ENCODE results near the gene UBR1. TPM values are rescaled to one million over a fixed set of nuclear protein-coding genes. Genes with fewer than 3 reads are reported as not detected.

UBR1 gene
- total and polyA plus RNA-seq, 8 donors = 24.3 to 31.5 (median 28.5) TPM

- DNase-seq (peak in 3 of 4 donors; percentile 50 to 65 (median 56)), ATAC-seq (peak; percentile 38)
- no peak for TF ChIP-seq CTCF (IDR thresholded peaks at IDR 0.05)
- H3K4me3 ChIP-seq = peak overlapping the region; percentile 91 to 97
- H3K27ac ChIP-seq = peak overlapping the region; percentile 83 to 87
- H3K9me3 ChIP-seq = no peaks in the 10 kb centered on the region
- intact Hi-C loops (cut with DNase I) = loop anchor here in 1 of 2 donors (10.0 kb wide), 1 partner anchor 215 kb away; no protein-coding TSS in a partner anchor
- H3K4me1 ChIP-seq = peaks cover 8 to 27% of the 10 kb centered on the region in 2 donors
- H3K27me3 ChIP-seq = no peaks in the 10 kb centered on the region
- no peaks in the 10 kb centered on the region for H3K36me3 ChIP-seq
Observed at GRCh38 chr15:42919799-42920518, 185.9 kb downstream of the UBR1 start.

GRCh38 chr15:42919308-42919707 lies 186.5 kb downstream of the UBR1 start:
- DNase-seq (no peak), ATAC-seq (no peak)
- Histone ChIP-seq H3K4me3 (peak overlapping the region in 1 of 2 donors; percentile 97), H3K36me3 (no peaks in the 10 kb centered on the region), H3K9me3 (no peaks in the 10 kb centered on the region), H3K27ac (peak overlapping the region in 1 of 2 donors; percentile 87), H3K4me1 (peaks cover 8 to 27% of the 10 kb centered on the region in 2 donors), H3K27me3 (no peaks in the 10 kb centered on the region)
- no peak for TF ChIP-seq CTCF (IDR thresholded peaks at IDR 0.05)
- intact Hi-C loops (cut with DNase I) = no loop called here

GRCh38 chr15:42918047-42918446 lies 187.8 kb downstream of the UBR1 start:
- DNase-seq (no peak), ATAC-seq (no peak)
- no peaks in the 10 kb centered on the region for H3K9me3 ChIP-seq
- no peak for TF ChIP-seq CTCF (IDR thresholded peaks at IDR 0.05)
- H3K27ac ChIP-seq = no peak overlapping the region
- no peaks in the 10 kb centered on the region for H3K27me3 ChIP-seq
- no peaks in the 10 kb centered on the region for H3K36me3 ChIP-seq
- intact Hi-C loops (cut with DNase I) = no loop called here
- H3K4me3 ChIP-seq = no peak overlapping the region
- peaks cover 8 to 33% of the 10 kb centered on the region in 2 donors for H3K4me1 ChIP-seq

GRCh38 chr15:42915654-42916315 lies 190.1 kb downstream of the UBR1 start:
- ATAC-seq (no peak), DNase-seq (no peak)
- Histone ChIP-seq H3K4me3 (no peak overlapping the region), H3K9me3 (no peaks in the 10 kb centered on the region), H3K4me1 (peaks cover 8 to 33% of the 10 kb centered on the region in 2 donors), H3K36me3 (no peaks in the 10 kb centered on the region), H3K27ac (no peak overlapping the region), H3K27me3 (no peaks in the 10 kb centered on the region)
- TF ChIP-seq CTCF (IDR thresholded peaks at IDR 0.05) = no peak
- intact Hi-C loops (cut with DNase I) = no loop called here

GRCh38 chr15:42914728-42915497 lies 190.9 kb downstream of the UBR1 start:
- intact Hi-C loops (cut with DNase I) = no loop called here
- DNase-seq (no peak), ATAC-seq (no peak)
- no peaks in the 10 kb centered on the region for H3K9me3 ChIP-seq
- no peaks in the 10 kb centered on the region for H3K36me3 ChIP-seq
- TF ChIP-seq CTCF (IDR thresholded peaks at IDR 0.05) = no peak
- H3K27ac ChIP-seq = no peak overlapping the region
- H3K4me1 ChIP-seq = peaks cover 8 to 31% of the 10 kb centered on the region in 2 donors
- no peaks in the 10 kb centered on the region for H3K27me3 ChIP-seq
- H3K4me3 ChIP-seq = no peak overlapping the region
